GM23338 (cell line): ENCODE data around the gene SAMD10.

ENCODE experiments used
- CREB1 ChIP-seq: fragments of 250-450 bp; sonication (Bioruptor Pico); IDR thresholded peaks from 2 replicates; pipeline ENCODE4 v1.5.0; 2020; ENCODE audit warnings: low read depth, mild to moderate bottlenecking, moderate library complexity
- ETS1 ChIP-seq: IDR thresholded peaks from 2 replicates; pipeline ENCODE4 v1.6.1; 2016; ENCODE audit warnings: antibody characterized with exemption
- EZH2 ChIP-seq: fragments of 200-600 bp; sonication (generic); IDR thresholded peaks from one replicate; pipeline ENCODE4 v1.8.0; 2017; ENCODE audit warnings: antibody characterized with exemption, mild to moderate bottlenecking, low read depth; ENCODE audit not compliant: unreplicated experiment
- EZH2phosphoT487 ChIP-seq: fragments of 200-600 bp; sonication (generic); IDR thresholded peaks from one replicate; pipeline ENCODE4 v1.8.1; 2018; ENCODE audit warnings: antibody characterized with exemption; ENCODE audit not compliant: unreplicated experiment
- JUNB ChIP-seq: IDR thresholded peaks from one replicate; pipeline ENCODE4 v1.6.1; 2016; ENCODE audit warnings: antibody characterized with exemption; ENCODE audit not compliant: unreplicated experiment
- NANOG ChIP-seq: IDR thresholded peaks from 2 replicates; pipeline ENCODE4 v1.6.1; 2016; ENCODE audit warnings: antibody characterized with exemption, borderline replicate concordance
- POLR2AphosphoS5 ChIP-seq: IDR thresholded peaks from 2 replicates; pipeline ENCODE4 v1.6.1; 2016; ENCODE audit warnings: antibody characterized with exemption, low read depth
- REST ChIP-seq: IDR thresholded peaks from one replicate; pipeline ENCODE4 v1.6.1; 2018; ENCODE audit warnings: antibody characterized with exemption; ENCODE audit not compliant: unreplicated experiment
- STAT1 ChIP-seq: IDR thresholded peaks from one replicate; pipeline ENCODE4 v1.6.1; 2016; ENCODE audit warnings: antibody characterized with exemption; ENCODE audit not compliant: unreplicated experiment
- ZNF114 ChIP-seq: fragments of 250-450 bp; sonication (Bioruptor Pico); IDR thresholded peaks from 2 replicates; pipeline ENCODE4 v1.5.0; 2020; ENCODE audit warnings: mild to moderate bottlenecking, moderate library complexity
- ZNF331 ChIP-seq: fragments of 250-450 bp; sonication (Bioruptor Pico); IDR thresholded peaks from 2 replicates; pipeline ENCODE4 v1.5.0; 2020; ENCODE audit warnings: low read depth, mild to moderate bottlenecking, moderate library complexity
- ZNF462 ChIP-seq: fragments of 250-450 bp; sonication (Bioruptor Pico); IDR thresholded peaks from 2 replicates; pipeline ENCODE4 v1.5.0; 2020; ENCODE audit warnings: mild to moderate bottlenecking, moderate library complexity
- TF ChIP-seq, protein P1 (sequence below), 2 experiments: fragments of 200-600 bp in 1 of 2; sonication (generic) in 1 of 2; conservative IDR thresholded peaks; 2 replicates each; pipeline versions ENCODE4 v1.5.1 to v1.6.1; 2016 to 2017; ENCODE audit warnings: antibody characterized with exemption in 2 of 2, low read depth in 2 of 2, mild to moderate bottlenecking in 2 of 2, moderate library complexity in 1 of 2

- TF ChIP-seq, protein P1, sequence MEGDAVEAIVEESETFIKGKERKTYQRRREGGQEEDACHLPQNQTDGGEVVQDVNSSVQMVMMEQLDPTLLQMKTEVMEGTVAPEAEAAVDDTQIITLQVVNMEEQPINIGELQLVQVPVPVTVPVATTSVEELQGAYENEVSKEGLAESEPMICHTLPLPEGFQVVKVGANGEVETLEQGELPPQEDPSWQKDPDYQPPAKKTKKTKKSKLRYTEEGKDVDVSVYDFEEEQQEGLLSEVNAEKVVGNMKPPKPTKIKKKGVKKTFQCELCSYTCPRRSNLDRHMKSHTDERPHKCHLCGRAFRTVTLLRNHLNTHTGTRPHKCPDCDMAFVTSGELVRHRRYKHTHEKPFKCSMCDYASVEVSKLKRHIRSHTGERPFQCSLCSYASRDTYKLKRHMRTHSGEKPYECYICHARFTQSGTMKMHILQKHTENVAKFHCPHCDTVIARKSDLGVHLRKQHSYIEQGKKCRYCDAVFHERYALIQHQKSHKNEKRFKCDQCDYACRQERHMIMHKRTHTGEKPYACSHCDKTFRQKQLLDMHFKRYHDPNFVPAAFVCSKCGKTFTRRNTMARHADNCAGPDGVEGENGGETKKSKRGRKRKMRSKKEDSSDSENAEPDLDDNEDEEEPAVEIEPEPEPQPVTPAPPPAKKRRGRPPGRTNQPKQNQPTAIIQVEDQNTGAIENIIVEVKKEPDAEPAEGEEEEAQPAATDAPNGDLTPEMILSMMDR (conservative IDR thresholded peaks at IDR 0.05; ENCODE audit: low read depth in 2 of 2): no peak
- TF ChIP-seq EZH2 (no peak), POLR2AphosphoS5 (no peak), ZNF114 (CRISPR knock-in tag) (no peak), CREB1 (CRISPR knock-in tag) (no peak), EZH2phosphoT487 (no peak), REST (no peak), STAT1 (no peak), JUNB (no peak), ETS1 (no peak), NANOG (no peak), ZNF331 (no peak), ZNF462 (no peak)
Observed at GRCh38 chr20:63952210-63952535, 27.3 kb downstream of the SAMD10 start.
